ENCODE data around the gene MAP3K9.

MAP3K9 gene

GRCh38 chr14:70821584-70822529 lies 12.5 kb upstream of the MAP3K9 start:
- peak; percentile 40 to 55 for DNase-seq (ENCODE audit: low read depth in 2 of 2)

- no peak for DNase-seq (ENCODE audit: low read depth in 2 of 2)
Measured at GRCh38 chr14:70816525-70816924, 7.2 kb upstream of the MAP3K9 start.

- no peak for DNase-seq (ENCODE audit: low read depth in 2 of 2)
Measured at GRCh38 chr14:70814466-70814865, 5.2 kb upstream of the MAP3K9 start.

GRCh38 chr14:70812124-70812818 lies 3.0 kb upstream of the MAP3K9 start:
- DNase-seq (ENCODE audit: low read depth in 2 of 2), result no peak

- no peak for DNase-seq (ENCODE audit: low read depth in 2 of 2)
Measured at GRCh38 chr14:70811578-70811977, 2.3 kb upstream of the MAP3K9 start.

- DNase-seq (ENCODE audit: low read depth in 2 of 2), result no peak
Measured at GRCh38 chr14:70811050-70811449, 1.7 kb upstream of the MAP3K9 start.

- DNase-seq (ENCODE audit: low read depth in 2 of 2), result no peak
Measured at GRCh38 chr14:70810621-70811020, 1.3 kb upstream of the MAP3K9 start.

- DNase-seq (ENCODE audit: low read depth in 2 of 2), result peak; percentile 30 to 38
Measured at GRCh38 chr14:70808416-70809224, 693 bp downstream of the MAP3K9 start.

- peak; percentile 14 to 43 for DNase-seq (ENCODE audit: low read depth in 2 of 2)
Measured at GRCh38 chr14:70807898-70808415, 1.4 kb downstream of the MAP3K9 start.

- no peak for DNase-seq (ENCODE audit: low read depth in 2 of 2)
Measured at GRCh38 chr14:70804556-70805162, 4.7 kb downstream of the MAP3K9 start.

GRCh38 chr14:70803321-70804310 lies 5.7 kb downstream of the MAP3K9 start:
- DNase-seq (ENCODE audit: low read depth in 2 of 2), result no peak

GRCh38 chr14:70802379-70802778 lies 6.9 kb downstream of the MAP3K9 start:
- DNase-seq (ENCODE audit: low read depth in 2 of 2), result no peak

GRCh38 chr14:70801836-70802235 lies 7.5 kb downstream of the MAP3K9 start:
- no peak for DNase-seq (ENCODE audit: low read depth in 2 of 2)

- DNase-seq (ENCODE audit: low read depth in 2 of 2), result no peak
Measured at GRCh38 chr14:70796551-70796950, 12.8 kb downstream of the MAP3K9 start.

GRCh38 chr14:70794294-70794693 lies 15.0 kb downstream of the MAP3K9 start:
- no peak for DNase-seq (ENCODE audit: low read depth in 2 of 2)

- no peak for DNase-seq (ENCODE audit: low read depth in 2 of 2)
Measured at GRCh38 chr14:70793637-70794036, 15.7 kb downstream of the MAP3K9 start.

GRCh38 chr14:70792939-70793338 lies 16.4 kb downstream of the MAP3K9 start:
- DNase-seq (ENCODE audit: low read depth in 2 of 2), result no peak

GRCh38 chr14:70791971-70792370 lies 17.3 kb downstream of the MAP3K9 start:
- no peak for DNase-seq (ENCODE audit: low read depth in 2 of 2)

GRCh38 chr14:70789961-70790360 lies 19.4 kb downstream of the MAP3K9 start:
- no peak for DNase-seq (ENCODE audit: low read depth in 2 of 2)

GRCh38 chr14:70789361-70789760 lies 20.0 kb downstream of the MAP3K9 start:
- no peak for DNase-seq (ENCODE audit: low read depth in 2 of 2)

Measured in stimulated activated CD8-positive, alpha-beta memory T cell treated with anti-CD3 and anti-CD28 coated beads, Interleukin-2, amount 100 ng/mL, for 48 hours (primary cell).